Stimulated activated CD4-positive, alpha-beta T cell treated with anti-CD3 and anti-CD28 coated beads, Interleukin-2, amount 100 ng/mL, for 48 hours (primary cell): ENCODE results near the gene PTPRU.
A peak's percentile ranks its signal among the peaks of the same experiment; 100 is the strongest.

Experiments used
- DNase-seq, 2 donors: peaks; one replicate each; pipeline ENCODE4 v3.0.0-alpha.2; 2020

The PTPRU gene

GRCh38 chr1:29270929-29271521, 34.7 kb downstream of the PTPRU start:
- no peak for DNase-seq

GRCh38 chr1:29271724-29272123, 35.4 kb downstream of the PTPRU start:
- DNase-seq, result no peak

GRCh38 chr1:29272147-29272907, 36.0 kb downstream of the PTPRU start:
- DNase-seq, result no peak

GRCh38 chr1:29275435-29275834, 39.1 kb downstream of the PTPRU start:
- DNase-seq, result no peak

DNA sequence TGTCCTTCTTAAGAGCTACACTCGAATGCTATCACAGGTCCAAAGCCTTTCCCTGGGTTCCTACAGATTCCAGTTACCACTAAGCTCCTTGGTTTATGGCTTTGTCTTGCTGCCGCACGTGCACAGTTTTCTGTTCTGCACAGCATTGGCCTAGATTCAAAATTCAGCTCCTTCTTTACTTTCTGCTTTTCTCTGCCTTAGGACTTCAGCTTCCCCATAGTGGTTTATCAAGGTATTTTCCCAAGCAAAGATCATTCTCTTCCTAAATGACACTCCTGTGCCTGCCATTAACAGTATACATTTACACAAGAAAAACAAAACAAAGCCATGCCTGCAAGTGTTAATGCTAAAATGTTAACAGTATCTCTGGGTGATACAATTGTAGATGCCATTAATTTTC, 41.8 kb downstream of the PTPRU start:
- no peak for DNase-seq

DNA sequence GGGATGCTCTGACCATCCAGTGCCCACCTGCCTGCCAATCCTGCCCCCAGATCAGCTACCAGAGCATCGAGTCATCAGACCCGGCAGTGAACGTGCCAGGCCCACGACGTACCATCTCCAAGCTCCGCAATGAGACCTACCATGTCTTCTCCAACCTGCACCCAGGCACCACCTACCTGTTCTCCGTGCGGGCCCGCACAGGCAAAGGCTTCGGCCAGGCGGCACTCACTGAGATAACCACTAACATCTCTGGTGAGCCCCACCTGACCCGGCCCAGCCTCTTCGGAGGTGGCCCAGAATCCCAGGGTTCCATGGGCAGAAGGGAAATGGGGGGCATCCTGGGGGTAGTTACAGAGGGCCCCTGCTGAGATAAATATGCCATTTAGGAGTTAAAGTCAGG, 43.1 kb downstream of the PTPRU start:
- DNase-seq, result no peak

- DNase-seq, result no peak
These were observed 43.6 kb downstream of the PTPRU start for GRCh38 chr1:29279951-29280391.

DNA sequence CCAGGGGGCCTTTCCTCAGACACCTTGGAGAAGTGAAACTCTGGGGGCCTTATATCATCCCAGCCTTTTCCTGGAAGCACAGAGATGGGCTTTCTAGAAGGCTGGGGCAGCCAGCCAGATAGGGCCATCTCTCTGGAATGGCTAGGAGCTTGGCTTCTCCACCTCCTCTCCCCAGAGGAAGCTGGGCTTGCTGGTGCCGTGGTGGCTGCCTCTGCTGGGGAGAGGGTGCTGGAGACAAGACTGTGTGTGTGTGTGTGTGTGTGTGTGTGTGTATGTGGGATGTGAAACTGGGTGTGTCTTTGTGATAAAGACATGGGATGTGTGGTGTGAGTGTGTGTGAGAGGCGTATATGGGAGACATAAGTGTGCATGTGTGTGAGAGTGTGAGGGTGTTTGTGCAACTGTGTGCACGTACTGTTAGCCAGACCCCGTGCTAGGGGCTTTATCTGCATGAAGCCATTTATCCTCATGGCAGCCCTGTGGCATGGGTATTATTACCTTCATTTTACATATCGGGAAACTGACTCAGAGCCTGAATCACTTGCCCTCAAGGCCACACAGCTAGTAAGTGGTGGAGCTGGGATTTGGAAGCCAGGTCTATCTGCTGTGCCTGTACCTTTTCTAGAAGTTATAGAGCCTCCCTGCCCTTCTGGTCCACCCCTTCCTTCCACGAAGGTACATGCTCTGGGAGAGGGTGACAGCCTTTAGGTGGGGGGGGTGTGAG, 44.2 kb downstream of the PTPRU start:
- no peak for DNase-seq

DNA sequence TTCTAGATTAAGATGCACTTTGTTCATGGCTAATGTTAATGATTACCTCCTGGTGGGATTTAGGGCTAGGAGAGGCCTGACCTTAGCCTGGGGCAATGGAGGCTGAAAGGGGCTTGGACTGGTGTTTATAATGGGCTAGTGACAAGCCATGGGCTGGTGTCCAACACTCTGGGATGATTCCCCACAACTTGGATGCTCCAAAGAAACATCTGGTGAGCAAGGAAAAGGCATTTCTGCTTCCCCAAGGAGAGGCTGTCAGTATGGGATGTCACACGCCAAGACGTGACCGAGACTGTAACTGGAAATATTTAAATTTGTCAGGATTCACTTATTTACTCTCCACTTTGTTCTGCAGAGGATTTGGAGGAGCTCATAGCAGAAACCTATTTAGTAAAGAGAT, 45.2 kb downstream of the PTPRU start:
- DNase-seq, result no peak

GRCh38 chr1:29282135-29282923, 46.0 kb downstream of the PTPRU start:
- no peak for DNase-seq

DNA sequence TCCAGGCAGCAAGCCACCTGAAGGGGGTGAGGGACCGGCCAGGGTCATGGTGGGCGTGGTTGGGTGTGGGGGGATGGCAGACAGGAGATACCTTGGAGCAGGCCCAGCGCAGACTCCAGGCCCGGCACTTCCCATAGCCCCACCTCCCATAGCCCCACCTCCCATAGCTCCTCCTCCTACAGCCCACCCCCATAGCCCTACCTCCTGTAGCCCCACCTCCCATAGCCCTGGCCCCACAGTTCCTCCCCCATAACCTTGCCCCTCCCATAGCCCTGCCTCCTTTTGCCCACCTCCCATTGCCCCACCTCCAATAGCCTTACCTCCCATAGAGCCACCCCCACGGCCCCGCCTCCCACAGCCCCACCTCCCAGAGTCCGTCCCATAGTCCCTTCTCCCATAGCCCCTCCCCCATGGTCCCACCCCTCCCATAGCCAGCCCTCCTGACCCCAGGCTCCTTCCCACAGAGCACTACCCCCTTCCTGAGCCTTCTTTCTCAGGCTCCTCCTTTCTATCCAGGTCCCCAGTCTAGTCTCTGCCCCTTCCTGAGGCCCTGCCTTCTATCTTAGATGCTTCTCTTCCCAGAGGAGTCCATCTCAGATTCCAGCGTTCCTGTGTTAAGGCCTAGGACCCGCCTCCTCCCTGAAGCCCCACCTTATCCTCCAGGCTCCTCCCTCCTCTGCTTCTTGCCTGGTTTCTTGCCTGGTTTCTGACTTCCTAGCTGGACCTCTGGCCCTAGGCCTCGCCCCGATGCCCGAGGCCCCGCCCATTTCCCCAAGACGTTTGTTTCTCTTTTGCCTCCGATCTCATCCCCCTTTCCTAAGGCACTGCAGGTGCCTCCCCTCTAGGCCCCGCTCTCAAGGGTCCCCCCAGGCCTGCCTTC, 46.8 kb downstream of the PTPRU start:
- peak in 1 of 2 donors; percentile 7 for DNase-seq

- DNase-seq, result no peak
These were observed 47.5 kb downstream of the PTPRU start for GRCh38 chr1:29283804-29284195.

- DNase-seq, result no peak
These were observed 48.1 kb downstream of the PTPRU start for GRCh38 chr1:29284286-29284960.

- DNase-seq, result no peak
These were observed 48.7 kb downstream of the PTPRU start for GRCh38 chr1:29284961-29285560.

DNA sequence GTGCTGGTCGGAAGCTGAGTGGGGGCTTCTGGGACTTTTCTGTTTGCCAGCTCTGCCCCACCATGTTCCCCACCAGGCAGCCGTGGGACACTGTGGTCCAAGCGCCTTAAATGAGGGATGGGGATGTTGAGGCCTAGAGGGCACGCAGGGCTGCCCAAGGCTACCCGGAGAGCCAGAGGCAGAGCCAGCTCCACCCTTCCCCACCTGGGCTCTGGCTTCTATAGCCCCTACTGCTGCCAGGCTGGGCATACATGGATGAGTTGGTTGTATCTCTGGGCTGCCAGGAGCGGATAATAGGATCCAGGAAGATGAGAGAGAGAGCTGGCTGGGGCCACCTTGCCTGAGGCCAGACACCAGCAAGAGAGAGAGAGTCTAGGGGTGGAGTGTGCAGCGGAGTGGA, 49.4 kb downstream of the PTPRU start:
- no peak for DNase-seq

DNA sequence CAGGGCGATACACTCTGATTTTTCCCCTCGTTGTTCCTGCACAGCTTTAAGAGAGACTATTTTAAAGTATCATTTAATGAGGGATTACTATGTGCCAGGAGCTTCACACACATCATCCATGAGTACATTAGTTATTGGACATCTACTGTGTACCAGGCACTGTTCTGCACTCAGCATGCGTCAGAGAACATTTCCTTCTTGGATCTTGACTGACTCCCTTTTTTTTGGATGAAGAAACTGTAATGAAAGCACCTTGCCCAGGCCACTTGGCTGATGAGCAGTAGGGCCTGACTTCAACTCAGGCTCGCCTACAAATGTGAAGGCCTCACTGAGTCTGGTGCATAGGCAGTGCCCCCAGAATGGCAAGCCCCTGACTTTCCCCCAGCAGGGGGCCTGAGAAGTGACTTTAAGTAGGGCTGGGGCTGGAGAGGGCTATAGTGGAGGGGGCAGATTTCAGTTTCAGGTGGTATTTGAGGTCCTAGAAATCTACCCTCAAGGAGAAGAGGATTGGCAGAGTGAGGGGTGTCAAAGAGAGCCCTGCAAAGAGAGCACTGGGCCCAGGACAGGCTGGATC, 50.0 kb downstream of the PTPRU start:
- no peak for DNase-seq

DNA sequence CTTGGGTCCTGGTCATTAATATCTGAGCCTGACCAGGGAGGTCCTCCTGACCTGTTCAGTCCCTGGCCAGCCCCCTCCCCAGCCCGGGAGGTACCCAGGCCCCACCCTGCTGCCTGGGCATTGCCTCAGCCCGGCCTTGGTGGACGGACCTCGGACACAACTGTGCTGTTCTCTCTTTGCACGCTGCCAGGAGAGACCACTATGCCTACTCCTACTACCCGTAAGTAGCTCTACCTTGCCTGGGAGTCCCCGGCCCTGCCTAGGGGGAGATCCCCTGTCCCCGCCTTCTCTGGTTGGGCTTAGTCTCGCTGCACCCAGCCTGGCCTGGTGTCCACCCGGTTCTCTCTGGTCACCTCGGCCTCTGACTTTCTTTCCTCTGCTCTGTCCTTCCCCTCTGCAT, 53.2 kb downstream of the PTPRU start:
- no peak for DNase-seq

DNA sequence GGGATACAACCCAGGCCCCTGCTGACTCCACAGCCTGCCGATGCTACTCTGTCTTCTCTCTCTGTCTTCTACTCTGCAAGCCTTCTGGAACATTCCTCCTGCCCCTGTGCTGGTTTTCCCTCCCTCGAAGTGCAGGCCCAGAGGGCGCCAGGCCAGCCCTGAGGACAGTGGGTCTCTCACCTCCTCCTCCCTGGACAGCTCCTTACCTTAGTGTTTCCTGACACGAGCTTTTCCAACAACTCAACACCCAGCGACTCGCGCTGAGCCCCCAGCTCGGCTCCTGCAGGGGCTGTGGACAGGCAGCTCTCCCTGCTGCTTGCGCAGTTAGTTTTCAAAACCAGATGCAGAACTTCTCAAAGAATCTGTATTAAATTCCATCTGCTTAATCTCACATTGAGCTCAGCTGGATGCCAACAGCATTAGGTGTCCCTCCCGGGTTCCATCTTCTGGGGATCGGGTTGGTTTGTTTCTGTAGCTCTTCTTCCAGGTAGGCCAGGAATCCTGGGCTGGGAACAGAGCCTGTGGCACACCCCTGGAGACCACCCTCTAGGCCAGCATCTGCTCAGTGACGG, 54.2 kb downstream of the PTPRU start:
- DNase-seq, result no peak

DNA sequence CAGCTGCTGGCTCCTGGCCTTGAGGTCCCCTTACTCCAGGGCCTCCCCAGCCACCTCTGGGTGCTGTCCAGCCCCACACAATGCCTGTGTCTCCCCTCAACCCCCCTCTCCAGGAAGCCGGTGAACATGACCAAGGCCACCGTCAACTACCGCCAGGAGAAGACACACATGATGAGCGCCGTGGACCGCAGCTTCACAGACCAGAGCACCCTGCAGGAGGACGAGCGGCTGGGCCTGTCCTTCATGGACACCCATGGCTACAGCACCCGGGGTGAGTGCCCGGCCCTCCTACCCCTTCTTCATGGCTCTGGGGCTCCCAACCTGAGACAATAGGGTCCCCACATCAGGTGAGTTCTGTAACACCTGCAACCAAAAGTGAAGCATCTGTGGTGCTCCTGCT, 55.4 kb downstream of the PTPRU start:
- no peak for DNase-seq

- no peak for DNase-seq
These were observed 56.0 kb downstream of the PTPRU start for GRCh38 chr1:29292344-29292743.
